Amygdala (tissue), 56 donors: ENCODE results near the gene SOX6.
"Not testable (repeated sequence)": the region's sequence is repeated elsewhere in the genome, so short reads cannot be mapped to it uniquely, and the experiment has no call there.

Source experiments
- DNase-seq, 56 donors: peaks; one replicate each; lab custom pipeline; 2025; lab: John Stamatoyannopoulos, UW

SOX6 gene

DNA sequence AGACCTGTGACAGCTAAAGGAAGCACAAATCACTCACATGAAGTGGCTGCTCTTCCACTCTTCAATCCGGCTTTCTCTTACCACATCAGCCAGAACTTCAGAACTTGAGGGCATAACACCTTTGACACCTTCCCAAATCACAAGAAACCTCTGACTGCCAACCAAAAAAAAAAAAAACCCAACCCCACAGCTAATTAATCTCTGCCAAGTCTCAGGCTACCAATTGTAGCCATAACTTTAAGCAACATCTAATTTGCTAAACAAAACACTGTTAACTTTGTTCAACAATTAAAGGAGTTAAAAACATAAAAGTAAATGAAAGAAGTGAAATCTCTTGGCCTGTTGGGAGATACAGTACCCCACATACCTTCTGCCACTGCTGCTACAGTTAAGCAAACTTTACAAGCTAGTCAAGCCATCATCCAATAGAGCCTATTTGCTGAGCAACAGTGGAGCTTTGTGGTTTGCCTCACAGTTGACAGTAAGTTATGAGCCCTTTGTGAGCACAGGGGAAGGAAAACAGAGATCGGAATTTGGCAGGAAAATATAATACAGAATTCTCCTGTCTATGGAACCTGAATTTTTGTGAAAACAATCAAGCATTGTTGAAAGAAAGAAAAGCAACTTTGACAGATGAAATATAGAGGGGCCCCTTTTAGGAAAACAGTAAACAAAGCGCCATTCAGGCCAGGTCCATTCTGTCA is at the start of gene SOX6:
Gene SOX6, minus strand, starts transcription at position 490 of the 704 bp plus-strand sequence. CDS start 15,298 bp downstream, outside the sequence.
- peak in 12 of 56 donors; percentile 2 to 29 (median 12) for DNase-seq

DNA sequence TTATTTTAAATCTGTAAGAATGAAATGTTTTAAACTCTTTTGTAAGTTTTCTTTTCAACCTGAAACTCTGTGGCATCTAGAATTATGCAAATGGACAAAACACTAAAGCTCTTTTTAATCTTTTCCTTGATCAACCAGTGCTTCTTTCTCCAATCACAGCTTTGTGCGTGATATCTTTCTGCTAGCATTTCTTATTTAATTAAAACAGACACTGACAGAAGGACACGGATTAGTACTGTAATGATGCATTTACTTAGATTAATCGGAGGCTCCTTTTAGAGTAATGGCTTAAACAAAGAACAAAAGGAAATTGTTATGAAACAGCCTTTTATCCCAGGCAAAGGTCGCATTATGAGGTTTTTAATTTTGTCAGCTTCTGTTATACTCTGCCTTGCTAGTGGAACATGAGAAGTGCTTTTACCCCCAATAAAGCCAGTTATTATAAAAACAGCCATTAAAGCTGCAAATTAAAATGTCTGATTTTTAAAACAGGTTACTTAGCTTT is 48.5 kb upstream of the SOX6 start:
- DNase-seq = no peak

DNA sequence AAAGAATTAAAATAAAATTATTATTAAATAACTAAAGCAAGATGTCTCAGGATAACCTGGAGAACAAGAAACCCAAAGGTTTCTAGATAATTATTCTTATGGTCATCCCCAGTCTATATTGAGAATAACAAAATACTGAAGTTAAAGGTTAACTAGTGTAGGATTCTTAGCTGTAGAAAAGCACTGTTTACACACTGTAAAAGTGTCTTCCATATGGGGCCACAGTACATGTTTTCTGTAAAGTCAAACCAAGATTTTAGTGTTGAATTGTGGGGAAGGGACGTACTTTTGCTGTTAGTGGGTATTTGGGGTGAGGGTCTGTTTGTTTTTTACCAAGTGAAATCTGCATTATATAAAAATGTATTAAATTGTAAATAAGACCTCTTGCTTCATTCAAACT is 47.5 kb upstream of the SOX6 start:
- DNase-seq = no peak

DNA sequence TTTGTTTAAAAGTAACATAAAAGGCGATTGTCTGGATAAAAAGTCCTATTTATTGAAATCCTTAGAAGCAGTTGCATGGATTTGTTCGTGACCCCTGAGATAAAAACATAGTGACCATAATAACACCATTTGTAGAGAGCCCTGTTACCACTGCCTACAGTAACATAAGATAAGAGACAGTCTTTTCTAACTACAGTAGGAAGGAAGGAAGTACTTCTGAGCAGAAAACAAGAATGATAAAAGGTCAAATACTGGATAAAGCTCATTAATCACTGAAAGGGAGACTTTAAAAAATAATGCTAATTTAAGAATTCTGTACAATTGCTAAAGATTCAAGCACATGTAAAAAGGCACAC is 47.1 kb upstream of the SOX6 start:
- no peak for DNase-seq

DNA sequence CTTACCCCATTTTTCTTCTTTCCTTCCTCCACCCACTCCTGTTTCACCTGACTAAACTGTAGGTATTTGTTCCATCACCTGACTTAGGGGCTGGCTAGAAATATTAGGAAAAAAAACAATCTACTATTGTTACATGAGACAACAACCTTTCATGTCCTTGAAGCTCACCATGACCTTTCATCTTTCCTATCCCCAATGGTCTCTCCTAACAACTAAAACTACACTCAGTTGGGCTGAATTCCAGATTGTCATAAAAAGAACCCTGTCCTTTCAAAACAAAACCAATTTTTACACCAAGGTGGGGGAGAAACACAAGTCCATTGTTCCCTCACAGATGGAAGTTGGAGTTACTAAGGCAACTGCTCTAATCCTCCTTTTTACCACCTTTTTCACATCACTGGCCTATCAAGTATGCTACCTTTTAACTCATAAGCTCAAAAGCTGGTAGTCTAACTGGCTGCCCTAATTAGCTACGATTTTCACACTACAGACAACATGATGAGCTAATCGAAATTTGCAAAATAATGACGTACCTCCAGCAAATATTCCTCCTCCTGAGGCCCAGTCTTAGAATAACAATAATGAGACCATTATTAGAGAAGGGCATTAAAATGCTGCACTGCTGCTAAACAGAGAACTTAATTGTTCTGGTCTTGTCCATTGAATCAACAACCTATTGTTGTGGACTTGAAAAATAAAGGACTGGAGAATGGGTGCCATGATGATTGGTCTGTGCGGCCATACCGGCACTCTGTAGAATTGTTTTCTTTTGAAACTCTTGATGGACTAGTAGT is 46.5 kb upstream of the SOX6 start:
- peak in 20 of 56 donors; percentile 1 to 74 (median 25) for DNase-seq

DNA sequence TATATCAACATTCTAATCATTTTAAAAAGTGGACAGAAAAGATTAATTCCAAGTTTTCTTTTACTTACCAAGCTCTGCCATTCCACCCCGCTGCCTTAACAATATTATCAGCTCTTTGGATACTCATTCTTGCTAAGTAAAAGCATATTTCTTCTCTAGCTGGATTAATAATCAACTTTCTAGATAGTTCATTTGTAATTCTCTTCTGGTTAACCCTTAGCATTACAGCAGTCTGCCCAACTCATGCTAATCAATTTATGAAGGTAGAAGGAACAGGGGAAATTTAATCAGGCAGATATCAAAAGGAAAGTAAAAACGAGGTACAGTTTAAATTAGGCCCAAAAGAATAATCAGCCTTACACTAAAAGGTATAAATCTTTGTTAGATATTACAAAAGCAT is 41.0 kb upstream of the SOX6 start:
- DNase-seq = no peak

DNA sequence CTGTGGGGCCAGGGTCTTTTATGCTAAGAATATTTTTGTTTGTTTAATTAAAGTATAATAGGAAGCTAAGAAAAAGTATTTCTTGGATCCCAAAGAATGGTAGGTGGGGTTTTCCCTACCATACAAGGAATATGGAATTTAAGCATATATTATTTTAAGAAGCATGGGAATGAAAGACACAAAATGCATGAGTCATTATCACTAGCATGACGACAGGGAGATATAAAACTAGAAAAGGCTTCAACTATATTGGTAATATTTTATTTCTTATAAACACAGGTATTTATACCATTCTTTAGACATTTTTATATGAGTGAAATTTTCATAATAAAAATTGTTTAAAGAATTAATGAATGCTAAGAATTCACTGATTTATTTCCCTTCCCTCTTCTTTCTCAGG is 39.3 kb upstream of the SOX6 start:
- DNase-seq = no peak

DNA sequence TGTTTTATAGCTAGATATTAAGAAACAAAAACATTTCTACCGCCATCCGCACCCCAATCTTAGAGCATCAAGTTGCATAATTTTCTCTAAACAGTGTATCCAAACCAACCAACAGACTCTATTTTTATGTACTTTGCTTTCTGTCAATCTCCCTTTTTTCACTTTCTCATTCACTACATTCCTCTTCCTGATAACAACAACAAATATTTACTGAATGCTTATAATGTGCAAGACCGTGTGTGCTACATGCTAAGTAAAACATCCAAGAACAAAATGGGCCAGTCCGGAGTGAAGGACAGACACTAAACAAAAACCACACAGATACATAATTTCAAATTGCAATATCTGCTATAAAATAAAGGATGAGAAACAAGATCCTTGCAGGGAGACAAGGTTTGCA is 38.6 kb upstream of the SOX6 start:
- DNase-seq = no peak

DNA sequence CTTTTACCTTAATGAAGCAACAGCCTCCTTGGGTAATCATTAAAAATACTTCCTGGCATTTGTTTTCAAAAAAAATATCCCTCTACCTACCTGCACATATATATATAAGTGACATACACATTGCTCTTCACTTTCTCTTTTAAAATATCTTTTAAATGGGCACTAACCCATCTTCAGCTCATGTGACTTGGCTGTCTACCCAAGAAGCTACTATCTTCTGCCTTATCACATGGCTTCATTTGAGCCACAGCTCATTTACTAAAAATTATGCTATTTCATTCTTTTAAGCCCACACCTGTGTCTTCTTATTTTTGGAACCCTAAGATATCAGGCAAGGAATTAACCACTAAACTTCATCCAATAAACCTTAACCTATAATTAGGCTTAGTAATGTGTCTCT is 37.0 kb upstream of the SOX6 start:
- no peak for DNase-seq

DNA sequence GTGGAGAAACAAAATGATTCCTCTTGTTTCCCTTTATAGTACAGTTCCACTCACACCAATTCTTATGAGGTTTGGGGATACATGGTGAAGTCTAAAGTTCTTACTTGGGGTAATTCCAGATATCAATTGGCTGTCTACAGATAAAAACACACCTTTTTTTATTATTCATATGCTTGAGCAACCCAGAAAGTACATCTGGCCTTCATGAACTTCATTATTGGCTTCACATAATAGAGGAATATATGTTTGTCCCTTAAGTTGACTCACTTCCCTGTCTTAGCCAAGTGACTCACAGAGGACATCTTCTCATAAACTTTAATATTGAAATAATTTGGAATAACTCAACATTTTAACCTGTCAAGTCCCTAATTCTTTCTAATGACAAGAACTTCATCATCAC is 36.3 kb upstream of the SOX6 start:
- DNase-seq = no peak

DNA sequence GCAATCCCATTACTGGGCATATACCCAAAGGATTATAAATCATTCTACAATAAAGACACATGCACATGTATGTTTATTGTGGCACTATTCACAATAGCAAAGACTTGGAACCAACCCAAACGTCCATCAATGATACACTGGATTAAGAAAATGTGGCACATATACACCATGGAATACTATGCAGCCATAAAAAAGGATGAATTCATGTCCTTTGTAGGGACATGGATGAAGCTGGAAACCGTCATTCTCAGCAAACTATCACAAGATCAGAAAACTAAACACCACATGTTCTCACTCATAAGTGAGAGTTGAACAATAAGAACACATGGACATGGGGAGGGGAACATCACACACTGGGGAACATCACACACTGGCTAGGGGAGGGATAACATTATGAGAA is 34.5 kb upstream of the SOX6 start:
- DNase-seq = not testable (repeated sequence)

DNA sequence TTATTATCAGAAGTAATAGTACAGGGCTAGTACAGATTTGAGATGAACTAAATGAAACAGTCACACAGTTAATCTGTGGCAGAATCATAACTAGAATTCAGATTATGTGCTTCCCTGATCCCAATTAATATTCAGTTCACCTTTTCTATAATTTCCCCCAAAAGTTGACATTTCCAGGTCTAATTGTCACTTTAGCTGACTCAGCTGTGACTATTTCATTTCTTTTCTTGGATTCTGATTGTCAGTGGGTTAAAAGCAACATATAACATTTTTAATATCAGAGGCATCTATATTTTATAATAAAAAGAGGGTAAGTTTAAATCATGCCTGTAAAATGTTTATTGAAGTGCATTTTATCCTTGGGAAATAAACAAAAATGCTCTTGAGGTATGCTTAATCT is 28.8 kb upstream of the SOX6 start:
- no peak for DNase-seq

DNA sequence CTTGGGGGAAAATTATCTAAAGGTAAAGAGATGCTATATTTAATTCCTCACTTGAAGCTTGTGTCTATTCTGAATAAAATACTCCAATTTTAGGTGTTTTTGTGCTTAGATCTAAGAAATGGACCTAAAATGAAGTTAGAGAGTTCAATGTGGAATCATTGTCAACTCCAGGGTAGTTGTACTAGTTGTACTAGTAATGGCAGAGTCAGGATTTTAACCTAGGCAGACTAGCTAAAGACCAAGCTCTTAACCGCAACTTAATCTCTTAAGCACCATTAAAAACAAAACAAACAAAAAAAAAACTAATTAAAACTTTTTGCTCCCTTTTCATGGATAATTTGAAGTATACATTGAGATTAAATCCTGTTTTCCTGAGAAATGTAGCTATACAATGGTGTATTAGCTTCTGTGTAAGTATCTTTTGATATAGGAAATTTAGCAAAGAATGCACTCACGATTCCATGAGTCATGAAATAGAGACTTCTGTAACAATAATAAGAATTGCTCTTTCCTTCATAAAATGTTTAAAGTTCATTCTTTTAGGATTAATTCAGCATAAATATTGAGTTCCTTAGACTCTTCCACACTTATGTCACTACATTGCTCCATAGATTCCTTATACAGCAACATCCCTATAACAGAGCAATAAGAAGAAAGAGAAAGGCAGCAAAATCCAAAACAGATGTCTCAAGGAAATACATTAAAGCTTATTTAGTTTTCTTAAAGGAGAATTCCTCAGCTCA is 26.5 kb upstream of the SOX6 start:
- DNase-seq = no peak

DNA sequence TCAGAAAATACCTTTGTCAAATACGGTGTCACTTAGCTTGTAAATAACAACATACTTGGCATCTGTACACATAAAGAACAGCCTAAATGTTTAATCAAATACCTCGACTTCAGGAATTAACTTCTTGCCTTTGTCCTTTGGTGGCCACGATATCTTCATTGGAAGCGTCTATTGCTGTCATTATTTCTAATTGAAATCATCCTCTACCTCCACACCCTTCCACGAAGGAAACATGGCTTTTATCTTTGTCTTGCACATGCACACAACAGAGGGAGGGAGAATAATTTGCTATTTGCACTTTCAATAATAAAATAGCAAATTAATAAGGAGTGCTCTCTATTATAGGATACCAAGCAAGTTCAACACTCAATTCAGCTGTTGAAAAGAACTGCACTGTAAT is 25.8 kb upstream of the SOX6 start:
- DNase-seq = no peak

DNA sequence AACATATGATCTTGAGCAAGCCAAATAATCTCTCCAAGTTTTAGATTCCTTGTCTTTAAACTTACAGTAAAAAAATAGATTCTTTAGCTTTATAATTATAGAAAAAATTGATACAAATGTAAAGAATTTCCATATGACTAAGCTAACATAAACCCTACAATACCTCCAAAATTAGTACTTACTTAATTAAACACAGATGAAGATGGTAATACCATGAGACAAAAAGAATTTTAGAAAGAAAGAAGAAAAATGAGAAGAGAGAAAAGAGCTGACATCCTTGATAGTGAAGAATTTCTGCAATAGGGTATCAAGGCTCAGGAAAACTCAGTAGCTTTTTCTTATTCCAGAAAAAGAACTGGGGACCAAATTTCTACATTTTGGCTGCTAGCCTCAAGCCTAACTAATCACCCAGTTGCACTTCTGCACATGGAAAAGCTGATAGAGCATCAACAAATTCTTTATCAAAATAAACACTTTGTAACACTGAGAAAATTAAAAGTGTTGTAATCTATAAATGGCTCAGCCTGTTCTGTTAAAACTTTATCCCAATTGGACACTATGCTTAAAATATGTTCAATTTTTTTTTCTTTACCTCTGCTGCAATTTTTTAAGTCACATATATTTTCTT is 24.7 kb upstream of the SOX6 start:
- no peak for DNase-seq

DNA sequence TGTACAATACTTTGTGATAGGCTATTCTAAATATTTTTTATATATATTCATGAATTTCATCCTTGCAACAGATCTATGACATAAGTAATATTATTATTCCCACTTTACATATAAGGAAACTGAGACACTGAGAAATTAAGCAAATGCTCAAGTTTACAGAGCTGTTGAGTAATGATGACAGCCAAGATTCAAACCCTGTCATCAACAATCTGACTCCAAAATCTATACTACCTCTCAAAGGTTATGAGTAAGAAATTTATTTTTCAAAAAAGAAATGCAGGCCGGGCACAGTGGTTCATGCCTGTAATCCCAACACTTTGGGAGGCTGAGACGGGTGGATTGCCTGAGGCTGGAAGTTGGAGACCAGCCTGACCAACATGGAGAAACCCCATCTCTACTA is 22.6 kb upstream of the SOX6 start:
- DNase-seq = no peak

DNA sequence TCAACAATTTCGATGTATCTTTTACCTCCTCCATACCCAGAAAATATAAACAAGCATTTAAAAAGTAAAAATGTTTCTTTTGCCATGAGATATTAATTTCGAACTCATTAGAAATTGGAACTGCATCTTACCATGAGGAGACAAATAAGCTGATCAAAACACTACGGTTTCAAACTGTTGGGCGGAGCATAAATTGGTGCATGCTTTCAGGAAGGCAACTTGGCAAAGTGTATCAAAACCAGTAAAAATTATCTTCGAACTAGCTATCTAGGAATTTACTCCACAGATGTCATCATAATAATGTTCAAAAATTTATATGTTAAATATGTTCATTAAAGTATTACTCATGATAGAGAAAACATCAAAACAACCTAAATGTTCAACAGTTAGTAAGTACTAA is 21.4 kb upstream of the SOX6 start:
- no peak for DNase-seq

DNA sequence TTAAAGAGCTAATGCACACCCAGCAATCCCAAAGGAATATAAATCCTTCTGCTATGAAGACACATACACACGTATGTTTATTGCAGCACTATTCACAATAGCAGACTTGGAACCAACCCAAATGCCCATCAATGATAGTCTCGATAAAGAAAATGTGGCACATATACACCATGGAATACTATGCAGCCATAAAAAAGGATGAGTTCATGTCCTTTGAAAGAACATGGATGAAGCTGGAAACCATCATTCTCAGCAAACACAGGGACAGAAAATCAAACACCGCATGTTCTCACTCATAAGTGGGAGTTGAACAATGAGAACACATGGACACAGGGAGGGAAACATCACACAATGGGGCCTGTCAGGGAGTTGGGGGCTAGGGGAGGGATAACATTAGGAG is 19.3 kb upstream of the SOX6 start:
- not testable (repeated sequence) for DNase-seq

DNA sequence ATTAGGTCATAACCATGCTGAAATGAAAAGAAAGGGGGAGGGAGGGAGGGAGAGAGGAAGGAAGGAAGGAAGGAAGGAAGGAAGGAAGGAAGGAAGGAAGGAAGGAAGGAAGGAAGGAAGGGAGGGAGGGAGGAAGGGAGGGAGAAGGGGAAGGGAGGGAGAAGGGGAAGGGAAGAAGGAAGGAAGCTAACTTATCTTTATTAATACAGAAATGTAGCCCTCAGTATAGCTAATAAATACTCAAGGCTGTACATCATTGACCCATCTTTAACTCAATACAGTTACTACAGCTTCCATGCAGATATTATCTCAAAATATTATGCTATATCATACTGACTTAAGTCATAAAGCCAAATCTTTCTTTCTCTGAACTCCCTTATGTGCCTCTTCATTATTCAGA is 17.4 kb upstream of the SOX6 start:
- DNase-seq = no peak

DNA sequence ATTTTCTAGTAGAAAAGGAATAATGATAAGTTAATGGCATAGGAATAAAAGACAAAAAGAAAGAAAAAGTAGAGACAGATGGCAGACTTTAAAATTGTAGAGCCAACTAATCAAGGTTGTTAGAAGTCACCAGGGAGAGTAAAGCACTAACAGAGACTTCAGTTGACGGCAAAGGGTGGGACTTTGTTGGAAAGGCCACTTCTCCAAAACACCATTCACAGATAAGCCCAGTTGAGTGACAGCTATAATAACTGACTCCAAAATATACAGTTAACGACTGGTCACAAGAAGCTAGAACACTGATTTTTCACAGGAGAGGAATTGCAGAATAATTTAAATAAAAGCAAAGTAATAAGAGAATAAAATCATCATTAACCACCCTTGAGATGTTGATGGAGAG is 16.0 kb upstream of the SOX6 start:
- DNase-seq = no peak

DNA sequence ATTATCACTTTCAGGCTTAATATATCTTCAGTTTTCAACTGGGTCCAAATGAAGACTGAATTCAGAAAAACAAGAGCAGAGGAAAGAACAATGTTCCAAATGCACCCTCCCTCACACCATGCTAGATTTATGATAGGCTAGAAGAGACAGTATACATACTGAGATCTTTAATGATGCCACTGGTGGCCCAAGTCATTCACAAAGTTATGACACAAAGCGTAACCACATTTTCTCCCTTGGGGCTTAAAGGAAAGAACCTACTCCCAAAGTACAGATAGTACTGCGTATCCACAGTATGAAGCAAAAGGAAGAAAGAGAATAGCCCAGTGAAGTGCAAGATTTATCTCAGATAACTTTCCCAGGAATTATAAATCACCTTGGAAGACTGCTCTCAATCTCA is 10.9 kb upstream of the SOX6 start:
- no peak for DNase-seq
